ENCODE results near the gene TMEM19.
A peak's percentile ranks its signal among the peaks of the same experiment; 100 is the strongest.

The TMEM19 gene

DNA sequence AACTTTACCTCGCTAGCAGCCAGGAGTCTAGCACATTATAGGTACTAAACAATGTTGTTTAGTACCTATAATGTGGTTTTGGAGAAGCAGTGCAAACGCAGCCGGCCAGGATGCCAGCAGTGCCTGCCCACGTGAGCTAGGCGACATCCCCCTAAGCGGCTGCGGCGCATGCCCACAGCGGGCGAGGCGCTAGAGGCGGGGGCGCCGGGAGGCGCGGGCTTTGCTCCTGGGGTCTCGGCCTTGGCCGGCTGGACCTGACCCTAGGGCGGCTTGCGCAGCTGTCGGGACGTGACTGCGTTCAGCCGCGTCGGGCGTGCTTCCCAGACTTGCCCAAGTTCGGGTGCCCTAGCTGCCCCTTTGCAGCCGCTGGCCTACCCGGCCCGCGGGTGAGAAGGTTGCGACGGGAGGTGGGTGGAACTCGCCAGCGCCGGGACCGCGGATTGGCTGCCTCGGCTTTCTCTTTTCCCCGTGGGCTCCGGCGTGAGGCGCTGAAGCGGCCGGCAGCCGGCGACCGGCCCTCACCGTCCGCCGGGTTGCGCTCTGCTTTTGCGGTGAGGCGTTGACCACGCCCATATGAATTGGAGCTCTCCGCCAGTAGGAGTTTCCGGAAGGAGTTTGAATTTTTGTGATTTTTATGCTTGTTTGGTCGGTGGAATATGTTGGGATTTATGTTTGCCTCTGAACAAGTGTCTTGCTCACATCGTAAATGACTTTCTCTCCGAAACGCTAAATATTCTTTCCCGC lies at the start of gene TMEM19:
Gene TMEM19, plus strand, starts transcription at position 169 of the 744 bp plus-strand sequence. CDS start 599 bp downstream, outside the sequence.
- peak; percentile 87 to 90 for DNase-seq

- no peak for DNase-seq
These were observed 49.2 kb upstream of the TMEM19 start for GRCh38 chr12:71636704-71637115.

- DNase-seq = no peak
These were observed 47.4 kb upstream of the TMEM19 start for GRCh38 chr12:71638499-71638898.

- DNase-seq = no peak
These were observed 46.5 kb upstream of the TMEM19 start for GRCh38 chr12:71639341-71639760.

DNA sequence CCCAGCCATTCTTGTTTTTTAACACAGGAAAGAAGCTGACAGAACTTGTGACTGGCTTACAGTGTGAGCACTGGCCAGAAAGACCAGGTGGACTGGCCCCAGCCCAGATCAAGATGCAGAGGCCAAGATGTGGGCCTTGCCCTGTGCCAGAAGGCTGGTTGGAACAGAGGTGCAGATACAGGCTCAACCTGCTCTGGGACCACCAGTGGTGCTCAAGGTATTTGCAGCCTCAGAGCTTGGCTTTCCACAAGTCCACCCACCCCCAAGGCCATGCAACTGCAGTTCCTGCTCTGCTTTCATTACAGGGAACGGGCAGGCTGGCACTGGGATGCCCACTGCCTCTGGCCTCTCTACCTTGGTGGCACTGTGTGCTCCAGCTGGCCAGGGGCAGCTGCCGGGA lies 45.6 kb upstream of the TMEM19 start:
- DNase-seq = no peak

- no peak for DNase-seq
These were observed 44.5 kb upstream of the TMEM19 start for GRCh38 chr12:71641390-71641789.

DNA sequence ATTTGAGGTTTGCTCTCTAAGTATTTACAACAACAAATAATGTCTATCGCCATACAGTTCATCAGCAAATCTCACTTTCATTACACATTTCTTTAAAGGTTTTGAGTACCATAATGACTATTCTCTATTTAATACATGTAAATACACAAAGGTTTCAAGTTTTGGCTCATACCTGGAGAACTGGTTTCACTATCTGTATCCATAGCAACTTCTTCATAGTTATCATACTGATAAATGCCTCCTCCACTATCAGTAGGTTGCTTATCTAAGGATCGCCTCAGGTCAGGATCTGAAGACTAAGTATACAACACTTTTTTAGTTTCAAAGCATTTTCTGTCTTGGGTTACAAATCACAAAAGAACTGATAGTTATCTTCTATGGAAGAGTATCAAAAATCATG lies 43.6 kb upstream of the TMEM19 start:
- DNase-seq = no peak

DNA sequence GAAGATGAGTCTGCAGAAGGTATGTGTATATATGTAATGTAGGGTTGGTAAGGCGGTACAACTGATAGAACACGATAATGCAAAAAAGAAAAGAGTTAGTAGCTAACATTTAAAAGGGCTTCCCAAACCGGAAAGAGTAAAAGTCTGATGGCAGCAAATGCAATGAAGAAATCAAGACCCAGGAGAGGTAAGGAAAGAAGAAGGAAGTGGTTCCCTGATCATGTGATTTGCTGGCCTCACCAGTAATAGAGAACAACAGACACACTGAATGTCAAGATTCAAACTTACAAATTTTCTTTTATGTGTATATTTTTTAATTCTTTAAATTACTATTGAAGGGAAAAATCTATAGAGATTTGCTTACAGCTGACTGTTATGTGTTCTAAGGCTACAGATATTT lies 40.6 kb upstream of the TMEM19 start:
- DNase-seq = no peak

- no peak for DNase-seq
These were observed 39.4 kb upstream of the TMEM19 start for GRCh38 chr12:71646512-71646911.

DNA sequence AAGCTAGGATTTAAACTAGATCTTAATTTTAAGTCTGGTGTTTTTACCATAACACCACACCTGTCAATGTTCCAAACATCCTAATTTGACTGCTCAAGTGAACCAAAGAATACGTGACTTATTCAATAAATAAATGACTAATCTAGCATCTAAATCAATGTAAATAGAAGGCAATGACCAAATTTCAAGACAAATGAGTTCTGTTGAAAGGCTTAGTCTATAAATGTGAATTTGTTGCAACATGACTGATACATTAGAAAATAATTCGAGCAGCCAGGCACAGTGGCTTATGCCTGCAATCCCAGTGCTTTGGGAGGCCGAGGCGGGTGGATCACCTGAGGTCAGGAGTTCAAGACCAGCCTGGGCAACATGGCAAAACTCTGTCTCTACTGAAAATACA lies 37.3 kb upstream of the TMEM19 start:
- DNase-seq = no peak

- no peak for DNase-seq
These were observed 36.5 kb upstream of the TMEM19 start for GRCh38 chr12:71649401-71649800.

- no peak for DNase-seq
These were observed 33.2 kb upstream of the TMEM19 start for GRCh38 chr12:71652656-71653055.

DNA sequence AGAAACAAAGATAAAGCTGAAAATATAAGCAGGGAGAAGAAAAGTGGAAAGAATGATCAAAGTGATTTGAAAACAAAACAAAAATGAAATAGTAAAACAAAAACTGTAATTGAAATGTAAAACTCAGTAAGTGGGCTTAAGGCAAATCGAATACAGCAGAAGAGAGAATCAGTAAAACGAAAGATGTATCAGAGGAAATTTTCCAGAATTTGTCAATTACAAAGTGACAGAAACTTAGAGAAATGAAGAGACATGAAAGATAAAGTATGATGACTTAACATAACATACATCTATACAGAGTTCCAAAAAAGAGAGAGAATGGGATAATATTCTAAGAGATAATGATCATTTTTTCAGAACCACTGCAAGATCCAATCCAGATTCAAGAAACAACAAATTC lies 32.7 kb upstream of the TMEM19 start:
- DNase-seq = no peak

GRCh38 chr12:71654200-71654599 lies 31.7 kb upstream of the TMEM19 start:
- DNase-seq = no peak

- no peak for DNase-seq
These were observed 30.4 kb upstream of the TMEM19 start for GRCh38 chr12:71655495-71655894.

DNA sequence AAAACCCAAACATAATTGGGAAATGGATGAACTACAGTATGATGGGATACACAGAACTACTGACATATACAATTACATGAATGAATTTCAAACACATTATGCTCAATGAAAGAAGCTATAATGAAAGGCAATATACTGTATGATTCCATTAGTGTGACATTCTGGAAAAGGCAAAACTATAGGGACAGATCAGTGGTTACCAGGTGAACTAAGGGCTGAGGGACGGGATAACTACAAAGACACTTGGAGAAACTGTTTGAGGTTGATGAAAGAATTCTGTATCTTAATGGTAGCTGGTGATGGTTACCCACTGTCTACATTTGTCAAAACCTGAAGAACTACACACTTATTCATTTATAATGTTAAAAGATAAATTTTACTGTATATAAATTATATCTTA lies 30.0 kb upstream of the TMEM19 start:
- no peak for DNase-seq

DNA sequence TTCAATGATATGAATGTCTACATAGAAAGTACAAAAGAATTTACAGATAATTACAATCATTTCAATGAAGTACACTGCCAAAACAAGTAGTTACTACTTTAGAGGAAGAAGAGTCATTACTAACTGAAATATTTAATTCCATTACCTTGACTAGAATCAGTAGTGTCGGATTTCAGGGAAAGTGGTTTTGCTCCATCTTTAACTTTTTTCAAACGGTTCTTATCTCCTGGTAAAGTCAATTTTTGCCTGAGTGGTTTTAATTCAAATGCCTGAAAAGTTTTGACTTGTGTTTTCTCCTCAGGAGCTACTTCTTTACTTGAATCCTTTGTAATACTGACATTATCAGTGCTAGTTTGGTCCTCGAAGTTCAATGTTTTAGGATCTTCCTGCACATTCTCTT lies 29.1 kb upstream of the TMEM19 start:
- no peak for DNase-seq

GRCh38 chr12:71661977-71662530 lies 23.8 kb upstream of the TMEM19 start:
- DNase-seq = no peak

DNA sequence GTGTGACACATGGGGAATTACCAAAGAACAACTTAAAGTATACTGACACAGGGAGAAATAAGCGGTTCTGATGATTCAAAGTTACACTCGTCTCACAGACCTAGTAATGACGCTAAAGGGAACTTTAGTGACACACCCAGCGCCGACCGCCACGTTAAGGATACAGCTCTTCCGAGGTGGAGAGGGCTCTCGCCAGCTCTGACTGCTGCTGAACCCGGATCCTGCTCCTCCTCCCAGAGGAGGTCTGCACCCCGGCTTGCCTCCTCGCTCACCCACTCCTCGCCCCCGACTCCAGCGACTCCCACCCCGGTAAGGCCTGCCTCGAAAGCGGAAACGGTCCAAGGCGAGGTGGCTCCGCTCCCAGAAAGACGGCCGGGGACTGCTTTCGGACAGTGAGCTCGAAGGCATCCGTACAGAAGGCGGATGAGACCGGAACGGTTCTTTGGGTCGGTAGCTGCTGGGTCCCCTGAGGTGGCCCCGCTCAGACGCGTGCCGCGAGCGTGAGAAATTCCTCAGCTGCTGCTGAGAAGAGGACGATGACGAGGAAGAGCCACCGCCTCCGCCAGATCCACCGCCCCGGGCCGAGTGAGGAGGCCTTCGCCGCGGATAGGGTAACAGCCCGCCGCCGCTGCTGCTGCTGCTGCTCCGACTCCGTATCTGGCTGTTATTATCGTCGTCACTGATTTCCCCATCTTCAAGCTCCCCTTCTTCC lies 22.9 kb upstream of the TMEM19 start:
- DNase-seq = peak; percentile 83 to 85

DNA sequence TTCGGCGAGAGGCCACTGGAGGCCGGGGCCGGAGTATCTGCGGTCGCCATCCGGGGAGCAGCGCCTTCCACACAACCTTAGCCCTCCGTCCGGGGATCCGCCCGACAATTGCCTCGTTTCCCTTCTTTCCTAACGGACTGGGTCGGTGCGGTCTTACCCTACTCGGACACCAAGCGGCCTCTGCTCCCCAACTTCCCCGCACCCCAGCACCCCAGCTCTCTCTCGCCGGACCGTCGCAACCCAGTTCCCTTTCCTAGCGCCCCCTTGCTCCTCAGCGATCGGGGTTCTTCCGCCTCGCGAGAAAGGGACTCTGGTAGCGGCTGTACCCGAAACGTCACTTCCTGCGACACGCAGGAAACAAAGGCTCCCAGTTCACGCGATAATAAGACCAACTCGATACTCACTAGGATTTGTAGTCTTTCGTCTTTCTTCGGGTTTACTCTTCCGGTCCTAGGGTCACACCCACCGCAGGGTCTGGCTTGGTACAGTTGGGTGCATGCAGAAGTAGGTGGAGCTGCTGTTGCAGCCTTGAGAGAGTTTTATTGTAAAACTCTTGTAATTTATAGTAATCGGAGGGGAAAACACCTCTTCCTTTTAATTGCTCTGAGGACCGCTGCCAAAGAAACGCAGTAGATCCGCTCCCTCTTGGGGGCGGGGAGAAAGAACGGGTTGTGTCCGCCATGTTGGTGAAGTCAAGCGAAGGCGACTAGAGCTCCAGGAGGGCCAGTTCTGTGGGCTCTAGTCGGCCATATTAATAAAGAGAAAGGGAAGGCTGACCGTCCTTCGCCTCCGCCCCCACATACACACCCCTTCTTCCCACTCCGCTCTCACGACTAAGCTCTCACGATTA lies 22.1 kb upstream of the TMEM19 start, which contains the start of the genes THAP2 and ZFC3H1:
Gene THAP2, plus strand, starts transcription at position 741 of the 850 bp plus-strand sequence. CDS start 209 bp downstream, outside the sequence.
Gene ZFC3H1, minus strand, starts transcription at position 288 of the 850 bp plus-strand sequence. Its CDS starts 238 bp downstream, at position 50.
- peak; percentile 87 to 88 for DNase-seq

DNA sequence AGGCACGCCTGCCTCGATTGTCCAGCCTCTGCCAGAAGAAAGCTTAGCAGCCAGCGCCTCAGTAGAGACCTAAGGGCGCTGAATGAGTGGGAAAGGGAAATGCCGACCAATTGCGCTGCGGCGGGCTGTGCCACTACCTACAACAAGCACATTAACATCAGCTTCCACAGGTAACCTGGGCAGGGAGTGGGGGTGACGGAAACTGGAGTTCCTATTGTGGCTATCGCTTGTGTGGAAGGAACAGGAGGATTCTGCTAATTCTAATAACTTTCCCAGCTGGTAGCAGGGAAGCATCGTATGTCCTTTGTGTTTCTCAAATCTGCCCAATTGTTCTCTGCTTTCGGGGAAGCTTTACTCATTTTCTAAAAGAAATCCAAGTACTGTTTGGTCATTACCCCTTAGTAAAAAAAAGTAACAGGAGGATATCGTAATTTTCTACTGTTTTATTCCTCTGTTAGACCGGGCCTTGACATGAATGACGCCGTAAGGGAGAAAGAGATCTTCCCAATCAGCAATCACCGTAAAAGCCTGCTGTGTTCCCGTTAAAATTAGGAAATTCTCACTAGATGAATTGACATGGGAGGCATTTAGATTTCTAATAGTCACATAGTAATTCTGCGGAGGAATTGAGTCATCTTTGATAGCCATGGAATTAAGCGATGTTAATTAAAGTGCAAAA lies 21.3 kb upstream of the TMEM19 start:
- DNase-seq = no peak

GRCh38 chr12:71665090-71665463 lies 20.8 kb upstream of the TMEM19 start:
- no peak for DNase-seq
